GM18870 (cell line): ENCODE measurements around the gene SLC9A1.
"Not testable (repeated sequence)": the region's sequence is repeated elsewhere in the genome, so short reads cannot be mapped to it uniquely, and the experiment has no call there.

Source experiments
- ATAC-seq: cut with Tn5 transposase; IDR thresholded peaks from one replicate; pipeline ENCODE4 v1.9.1; 2021; ENCODE audit warnings: moderate library complexity; ENCODE audit not compliant: unreplicated experiment

SLC9A1 gene

DNA sequence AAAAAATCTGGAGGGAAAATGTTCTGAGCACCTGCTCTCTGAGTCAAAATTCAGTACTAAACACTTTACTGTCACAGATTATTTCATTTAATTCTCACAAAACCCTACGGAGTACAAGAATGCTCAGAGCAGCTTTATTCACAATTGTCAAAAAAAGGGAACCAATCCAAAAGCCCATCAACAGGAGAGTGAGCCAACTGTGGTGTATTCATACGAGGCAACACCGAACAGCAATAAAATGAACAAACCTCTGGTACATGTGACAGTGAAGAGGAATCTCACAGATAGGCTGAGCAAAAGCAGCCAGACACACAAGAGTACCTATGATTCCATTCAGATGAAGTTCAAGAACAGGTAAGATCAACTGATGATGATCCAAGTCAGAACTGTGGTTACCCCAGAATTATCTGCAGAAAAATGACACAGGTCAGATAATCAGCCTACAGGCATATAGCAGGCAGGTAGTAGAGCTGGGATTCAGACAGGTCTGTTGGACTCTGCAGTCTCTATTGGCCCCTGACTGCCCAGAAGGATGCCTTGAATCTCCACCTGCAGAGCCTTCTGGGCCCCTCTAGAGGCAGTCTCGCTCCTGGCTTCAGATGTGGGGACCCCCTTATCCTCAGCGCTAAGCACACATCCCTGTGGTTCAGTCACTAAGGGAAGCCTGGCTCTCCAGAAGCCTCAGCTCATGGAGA is 19.2 kb downstream of the SLC9A1 start:
- no peak for ATAC-seq

- ATAC-seq, result no peak
These were observed 20.9 kb downstream of the SLC9A1 start for GRCh38 chr1:27133991-27134390.

- no peak for ATAC-seq
These were observed 21.8 kb downstream of the SLC9A1 start for GRCh38 chr1:27133158-27133557.

GRCh38 chr1:27132624-27133023 is 22.3 kb downstream of the SLC9A1 start:
- no peak for ATAC-seq

GRCh38 chr1:27132147-27132546 is 22.8 kb downstream of the SLC9A1 start:
- no peak for ATAC-seq

DNA sequence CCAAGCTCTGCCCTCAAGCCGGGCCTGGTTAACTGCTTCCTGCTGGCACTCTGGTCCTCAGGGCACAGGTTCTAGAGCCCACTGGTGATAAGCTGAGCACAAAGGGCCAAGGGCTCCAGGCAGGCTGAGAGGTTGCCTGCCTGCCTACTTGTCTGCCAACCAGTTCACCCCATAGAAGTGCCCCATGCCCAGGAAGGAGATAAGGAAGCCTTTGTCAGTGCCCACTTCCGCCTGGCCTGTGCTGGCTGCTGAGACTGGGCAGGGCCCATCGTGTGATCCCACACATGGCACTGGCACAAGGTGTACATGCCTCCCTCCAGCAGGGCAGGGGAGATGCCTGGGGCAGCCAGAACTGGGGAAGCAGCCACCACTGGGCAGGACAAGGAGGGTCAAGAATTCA is 24.1 kb downstream of the SLC9A1 start:
- no peak for ATAC-seq

- no peak for ATAC-seq
These were observed 25.7 kb downstream of the SLC9A1 start for GRCh38 chr1:27129225-27129624.

DNA sequence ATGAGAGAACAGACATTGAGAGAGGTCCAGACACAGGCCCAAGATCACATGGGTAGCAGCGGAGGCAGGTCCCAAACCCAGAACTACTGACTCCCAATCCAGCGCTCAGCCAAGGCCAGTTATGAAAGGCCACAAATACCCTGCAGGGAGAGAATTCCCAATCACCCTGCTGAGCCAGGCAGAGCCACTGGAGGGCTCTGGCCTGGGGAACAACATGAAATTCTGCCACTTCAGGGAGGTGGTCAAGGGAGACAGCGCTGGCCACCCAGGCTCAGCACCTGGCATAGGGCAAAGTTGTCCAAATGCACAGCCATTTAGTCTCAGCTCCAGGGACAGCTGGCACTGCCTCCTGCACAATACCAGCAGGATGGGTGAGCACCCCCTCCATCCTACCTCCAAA is 27.5 kb downstream of the SLC9A1 start:
- no peak for ATAC-seq

DNA sequence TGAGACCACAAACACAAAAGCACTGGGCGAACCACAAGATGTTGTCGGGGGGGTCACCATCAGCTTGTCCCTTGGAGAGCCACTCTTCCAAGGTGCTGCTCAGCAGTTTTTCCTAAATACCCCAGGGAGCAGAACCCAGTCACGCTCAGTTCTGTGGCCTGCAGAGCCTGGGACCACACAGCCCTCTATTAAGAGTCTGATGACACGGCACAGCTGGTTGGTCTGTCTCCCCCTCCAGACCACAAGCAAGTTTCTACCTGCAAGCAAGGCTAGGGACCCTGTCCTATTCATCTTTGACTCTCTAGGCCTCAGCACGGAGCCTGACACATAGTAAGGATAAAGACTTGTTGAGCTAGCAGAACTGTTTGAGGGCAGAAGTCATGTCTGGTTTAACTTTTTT is 28.5 kb downstream of the SLC9A1 start:
- ATAC-seq, result no peak

GRCh38 chr1:27125125-27125524 is 29.8 kb downstream of the SLC9A1 start:
- not testable (repeated sequence) for ATAC-seq

GRCh38 chr1:27124405-27124804 is 30.5 kb downstream of the SLC9A1 start:
- no peak for ATAC-seq

GRCh38 chr1:27122652-27123051 is 32.3 kb downstream of the SLC9A1 start:
- ATAC-seq, result no peak

DNA sequence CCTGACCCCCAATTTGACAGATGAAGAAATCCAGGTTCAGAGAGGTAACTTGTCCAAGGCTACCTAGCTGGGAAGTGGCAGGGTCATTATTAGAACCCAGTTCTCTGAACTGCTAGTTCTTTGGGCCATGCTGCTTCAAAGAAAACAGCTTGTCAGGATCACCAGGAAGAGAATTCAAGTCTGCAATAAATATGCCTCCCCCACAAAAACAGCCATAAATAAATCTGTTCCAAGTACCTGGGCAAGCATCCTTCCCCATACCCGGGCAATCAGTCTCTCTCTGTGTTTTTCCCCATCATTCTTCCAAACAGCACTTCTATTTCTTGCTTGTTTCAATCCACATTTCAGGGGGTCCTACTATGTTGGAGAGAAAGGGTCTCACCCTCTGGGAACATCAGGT is 34.1 kb downstream of the SLC9A1 start:
- no peak for ATAC-seq

DNA sequence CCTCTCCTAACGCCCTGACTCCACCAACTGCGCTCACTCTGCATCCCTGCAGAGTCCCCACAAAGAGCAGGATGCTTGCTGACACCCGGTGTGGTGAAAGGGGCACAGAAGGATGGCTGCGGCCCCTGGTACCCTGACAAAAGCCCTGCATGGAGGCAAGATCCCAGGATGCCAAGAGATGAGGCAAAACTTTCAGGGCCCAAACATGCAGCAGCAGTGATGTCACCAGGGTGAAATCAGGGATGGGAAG is 36.6 kb downstream of the SLC9A1 start:
- no peak for ATAC-seq

GRCh38 chr1:27117733-27118439 is 37.0 kb downstream of the SLC9A1 start:
- no peak for ATAC-seq

GRCh38 chr1:27116697-27117096 is 38.2 kb downstream of the SLC9A1 start:
- ATAC-seq, result no peak

DNA sequence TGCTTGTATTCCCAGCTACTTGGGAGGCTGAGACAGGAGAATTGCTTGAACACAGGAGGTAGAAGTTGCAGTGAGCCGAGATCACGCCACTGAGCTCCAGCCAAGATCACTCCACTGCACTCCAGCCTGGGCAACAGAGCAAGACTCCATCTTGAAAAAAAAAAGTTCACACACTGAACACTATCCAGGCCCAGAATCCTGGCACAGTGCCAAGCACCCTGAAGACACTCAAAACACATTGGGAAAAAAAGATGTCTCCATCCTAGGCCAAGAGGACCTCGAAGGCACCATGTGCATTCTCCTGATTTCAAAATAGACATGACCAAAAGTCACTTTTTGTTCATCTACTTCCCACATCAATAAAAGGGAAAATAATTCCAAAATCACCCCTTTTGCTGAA is 38.7 kb downstream of the SLC9A1 start:
- no peak for ATAC-seq

- ATAC-seq, result no peak
These were observed 40.4 kb downstream of the SLC9A1 start for GRCh38 chr1:27114546-27114945.

GRCh38 chr1:27113861-27114260 is 41.1 kb downstream of the SLC9A1 start:
- no peak for ATAC-seq

- ATAC-seq, result no peak
These were observed 43.0 kb downstream of the SLC9A1 start for GRCh38 chr1:27111626-27112573.

- no peak for ATAC-seq
These were observed 45.7 kb downstream of the SLC9A1 start for GRCh38 chr1:27109103-27109822.
